HG02678 (cell line): ENCODE measurements around the gene ELMOD1.

Experiments
- ATAC-seq: cut with Tn5 transposase; IDR thresholded peaks from one replicate; pipeline ENCODE4 v1.9.1; 2021; ENCODE audit warnings: mild to moderate bottlenecking, moderate library complexity; ENCODE audit not compliant: unreplicated experiment

The ELMOD1 gene

GRCh38 chr11:107583629-107584195 lies 7.2 kb upstream of the ELMOD1 start:
- no peak for ATAC-seq

GRCh38 chr11:107587306-107587979 lies 3.5 kb upstream of the ELMOD1 start:
- ATAC-seq, result no peak

DNA sequence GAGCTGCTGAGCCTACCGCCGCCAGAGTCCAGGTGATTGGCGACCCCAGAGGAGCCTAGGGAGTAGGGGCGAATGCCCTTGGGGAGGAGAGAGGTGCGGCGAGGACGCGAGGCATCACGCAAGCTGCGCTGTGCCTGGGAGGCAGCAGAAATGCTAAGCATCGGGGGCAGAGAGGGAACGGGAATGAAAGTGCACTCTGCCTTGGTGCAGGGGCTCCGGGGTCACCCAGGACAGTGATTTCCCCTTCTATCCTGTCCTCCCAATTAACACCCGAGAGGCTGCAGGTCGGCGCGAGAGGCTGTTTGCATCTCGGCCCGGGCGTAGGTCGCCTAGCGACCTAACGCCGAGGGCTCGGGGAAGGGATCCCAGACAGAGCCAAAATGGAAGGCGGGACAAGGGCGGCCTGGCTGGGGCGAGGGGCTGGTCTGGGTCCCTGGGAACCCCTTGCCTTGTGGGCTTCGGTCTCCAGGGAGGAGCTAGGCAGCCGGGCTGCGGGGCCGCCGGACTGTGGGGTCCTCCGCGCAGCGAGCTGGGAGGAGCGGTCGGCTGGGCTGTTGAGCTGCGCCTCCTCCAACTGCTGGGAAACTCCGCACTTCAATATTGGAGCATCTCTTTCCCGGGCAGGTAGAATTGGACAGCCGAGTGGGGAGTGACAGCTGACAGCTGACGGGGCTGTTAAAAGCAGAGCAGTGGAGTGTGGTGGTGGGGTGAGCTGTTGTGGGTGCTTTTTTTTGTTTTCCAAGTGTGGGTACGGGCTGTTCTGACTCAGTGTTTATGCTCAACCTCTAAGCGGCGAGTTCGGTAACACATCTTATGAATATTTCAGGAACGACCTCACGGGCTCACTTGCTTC lies 657 bp downstream of the ELMOD1 start:
- peak; percentile 32 for ATAC-seq

- ATAC-seq, result no peak
Measured at GRCh38 chr11:107592231-107592590, 1.3 kb downstream of the ELMOD1 start.

DNA sequence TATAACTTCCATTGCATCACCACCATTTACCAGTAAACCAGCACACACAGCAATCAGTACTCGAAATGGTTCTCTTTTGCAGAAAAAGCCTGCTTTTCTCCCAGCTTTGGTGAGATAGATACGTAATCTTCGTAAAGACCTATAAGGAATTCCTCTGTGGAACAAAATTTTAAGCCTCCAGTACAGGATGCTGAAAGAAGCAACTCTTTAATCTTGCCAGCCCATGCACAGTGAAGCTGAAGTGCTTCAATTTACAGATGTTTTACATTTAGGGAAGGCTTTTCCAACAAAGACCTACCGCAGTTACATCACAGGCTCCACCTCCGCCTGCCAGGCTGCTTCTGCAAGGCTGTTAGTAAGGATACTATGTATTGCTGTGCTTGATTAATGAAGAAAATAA lies 1.9 kb downstream of the ELMOD1 start:
- no peak for ATAC-seq

- ATAC-seq, result no peak
Measured at GRCh38 chr11:107593951-107594350, 3.0 kb downstream of the ELMOD1 start.

- no peak for ATAC-seq
Measured at GRCh38 chr11:107594736-107595135, 3.8 kb downstream of the ELMOD1 start.

DNA sequence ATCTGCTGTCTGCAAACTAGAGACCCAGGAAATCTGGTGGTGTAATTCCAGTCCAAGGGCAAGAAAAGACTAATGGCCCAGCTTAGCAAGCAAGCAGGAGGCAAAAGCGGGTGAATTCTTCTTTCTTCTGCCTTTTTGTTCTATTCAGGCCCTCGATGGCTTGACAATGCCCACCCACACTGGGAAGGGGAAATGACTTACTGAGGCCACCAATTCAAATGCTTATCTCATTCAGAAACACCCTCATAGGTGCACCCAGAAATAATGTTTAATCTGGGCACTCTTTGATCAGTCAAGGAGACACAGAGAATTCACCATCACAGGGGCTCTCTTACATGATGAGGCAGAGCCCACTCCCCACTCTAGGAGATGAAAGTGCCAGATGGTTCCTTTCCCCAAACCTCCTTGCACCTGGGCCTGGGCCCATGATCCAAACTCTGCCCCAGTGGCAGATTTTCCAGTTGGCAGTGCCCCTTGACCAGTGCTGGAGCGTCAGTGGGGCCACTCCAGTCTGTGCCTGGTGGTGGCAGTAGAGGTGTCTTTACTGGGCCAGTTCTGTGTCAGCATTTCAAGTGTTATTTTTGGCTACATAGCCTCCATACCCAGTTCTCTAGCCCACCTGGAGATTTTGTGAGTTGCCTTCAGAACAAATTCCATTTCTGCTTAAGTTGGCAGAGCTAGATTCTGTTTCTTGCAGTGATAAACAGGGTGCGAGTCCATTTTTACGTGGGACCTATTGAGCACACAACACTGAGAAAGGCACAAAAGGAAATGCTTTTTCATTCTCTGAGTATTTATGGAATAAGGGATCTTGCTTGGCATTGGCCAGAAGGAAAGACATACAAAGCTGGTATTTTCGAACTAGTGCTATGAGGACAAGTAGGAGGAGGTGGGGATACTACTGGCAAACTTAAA lies 7.5 kb downstream of the ELMOD1 start:
- peak; percentile 86 for ATAC-seq

- no peak for ATAC-seq
Measured at GRCh38 chr11:107605061-107606006, 14.4 kb downstream of the ELMOD1 start.

DNA sequence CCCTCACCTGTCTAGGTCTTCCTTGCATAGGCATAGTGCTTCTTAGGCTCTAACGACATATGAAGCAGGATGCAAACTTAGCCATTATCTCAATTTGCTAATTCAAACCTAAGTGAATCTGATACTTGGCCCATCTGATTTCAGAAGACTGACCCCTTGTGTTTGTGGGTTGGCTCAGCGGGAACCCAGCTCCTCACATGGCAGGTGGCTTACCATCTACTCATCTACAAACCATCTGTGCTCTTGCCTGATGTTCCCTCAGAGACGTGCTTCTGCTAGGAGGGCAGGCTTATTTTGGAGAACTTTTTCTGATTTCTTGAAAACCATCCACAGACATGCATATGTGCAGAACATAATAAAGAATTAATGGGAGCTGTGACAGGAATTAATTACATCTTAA lies 15.2 kb downstream of the ELMOD1 start:
- ATAC-seq, result no peak

DNA sequence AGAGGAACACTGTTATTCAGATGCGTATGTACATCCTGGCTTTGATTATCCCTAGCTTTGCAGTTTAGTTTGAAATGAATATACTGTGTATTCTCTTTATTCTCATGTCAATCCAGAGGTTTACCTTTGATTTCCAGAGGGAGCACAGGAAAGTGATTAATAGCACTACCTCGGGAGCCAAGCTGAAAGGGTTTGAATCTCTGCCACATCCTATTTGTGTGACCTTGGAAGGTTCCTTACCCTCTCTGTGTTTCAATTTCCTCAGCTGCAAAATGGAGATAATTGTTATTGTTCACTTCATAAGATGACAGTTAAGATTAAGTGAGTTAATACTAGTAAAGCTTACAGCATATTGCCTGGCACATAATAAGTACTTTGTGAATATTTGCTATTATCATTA lies 17.9 kb downstream of the ELMOD1 start:
- no peak for ATAC-seq

DNA sequence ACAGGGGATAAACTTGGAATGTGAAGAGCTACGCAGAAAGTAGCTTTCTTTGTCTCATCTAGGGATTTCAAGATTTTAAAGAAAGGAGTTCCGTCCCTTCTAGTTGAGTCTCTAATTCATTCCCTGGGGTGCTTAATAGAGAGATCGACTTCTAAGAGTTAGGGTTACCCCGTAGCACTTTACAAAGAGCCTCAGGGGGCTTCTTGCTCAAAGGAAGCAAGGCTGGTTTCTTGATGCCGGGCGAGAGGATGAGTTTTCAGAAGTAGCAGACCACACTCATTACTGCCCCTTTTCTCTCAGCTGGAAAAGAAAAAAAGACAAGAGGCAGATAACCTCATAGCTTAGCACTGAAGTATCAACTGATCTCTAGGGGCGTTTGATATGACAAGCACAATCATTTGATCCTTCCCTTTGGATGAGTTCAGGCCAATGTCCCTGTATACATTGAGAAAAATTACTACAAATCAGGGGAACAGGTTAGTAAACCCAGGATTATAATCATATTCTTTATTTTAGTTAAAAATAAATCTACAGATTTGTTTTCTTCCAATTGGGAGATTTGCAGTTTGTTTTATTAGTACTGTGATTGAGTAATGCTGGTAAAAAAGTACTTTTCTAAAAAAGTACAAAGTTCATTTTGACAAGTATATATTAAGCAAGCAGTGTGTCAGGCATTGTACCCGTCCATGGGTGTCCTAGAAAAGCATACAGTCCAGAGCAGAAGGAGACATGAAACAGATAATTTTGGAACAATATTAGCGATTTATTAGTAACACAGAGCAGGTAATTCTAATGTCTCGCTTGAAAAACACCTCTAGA lies 18.7 kb downstream of the ELMOD1 start:
- no peak for ATAC-seq

GRCh38 chr11:107612445-107612844 lies 21.5 kb downstream of the ELMOD1 start:
- no peak for ATAC-seq

DNA sequence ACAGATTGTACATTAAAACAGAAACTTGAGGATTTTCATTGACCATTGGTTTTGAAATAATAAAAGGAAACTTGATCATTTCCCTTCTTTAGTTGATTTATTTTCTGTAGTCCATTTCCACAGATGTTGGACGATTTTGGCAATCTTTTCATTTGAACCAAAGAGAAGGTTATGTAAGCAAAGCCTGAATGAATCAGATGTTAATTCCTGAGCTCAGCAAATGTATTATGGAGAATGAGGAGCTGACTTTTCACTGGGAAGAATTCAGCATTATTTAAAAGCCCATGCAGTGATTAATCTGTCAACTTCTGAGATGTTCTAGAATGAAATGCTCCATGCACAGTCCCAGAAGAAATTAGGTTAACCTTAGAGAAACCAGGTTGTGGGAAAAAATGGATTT lies 29.0 kb downstream of the ELMOD1 start:
- ATAC-seq, result no peak

DNA sequence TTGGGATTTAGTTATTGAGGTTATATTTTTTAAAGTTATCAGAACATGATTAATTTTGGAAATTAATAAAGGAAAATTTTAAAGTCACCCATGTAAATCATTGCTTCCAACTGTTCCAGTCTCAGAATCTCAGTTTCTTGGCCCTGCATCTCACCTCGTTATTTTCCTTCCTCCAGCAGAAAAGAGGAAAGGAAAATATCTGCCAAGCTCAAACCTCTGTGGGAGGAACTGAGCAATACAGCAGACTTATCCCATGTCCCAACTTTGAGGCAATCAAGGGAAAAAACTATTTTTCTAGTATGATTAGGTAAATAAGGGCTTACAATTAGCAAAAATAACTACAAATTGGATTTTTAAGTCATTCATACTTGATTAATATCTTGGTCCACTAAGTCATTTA lies 30.1 kb downstream of the ELMOD1 start:
- no peak for ATAC-seq

GRCh38 chr11:107623183-107623582 lies 32.2 kb downstream of the ELMOD1 start:
- ATAC-seq, result no peak

DNA sequence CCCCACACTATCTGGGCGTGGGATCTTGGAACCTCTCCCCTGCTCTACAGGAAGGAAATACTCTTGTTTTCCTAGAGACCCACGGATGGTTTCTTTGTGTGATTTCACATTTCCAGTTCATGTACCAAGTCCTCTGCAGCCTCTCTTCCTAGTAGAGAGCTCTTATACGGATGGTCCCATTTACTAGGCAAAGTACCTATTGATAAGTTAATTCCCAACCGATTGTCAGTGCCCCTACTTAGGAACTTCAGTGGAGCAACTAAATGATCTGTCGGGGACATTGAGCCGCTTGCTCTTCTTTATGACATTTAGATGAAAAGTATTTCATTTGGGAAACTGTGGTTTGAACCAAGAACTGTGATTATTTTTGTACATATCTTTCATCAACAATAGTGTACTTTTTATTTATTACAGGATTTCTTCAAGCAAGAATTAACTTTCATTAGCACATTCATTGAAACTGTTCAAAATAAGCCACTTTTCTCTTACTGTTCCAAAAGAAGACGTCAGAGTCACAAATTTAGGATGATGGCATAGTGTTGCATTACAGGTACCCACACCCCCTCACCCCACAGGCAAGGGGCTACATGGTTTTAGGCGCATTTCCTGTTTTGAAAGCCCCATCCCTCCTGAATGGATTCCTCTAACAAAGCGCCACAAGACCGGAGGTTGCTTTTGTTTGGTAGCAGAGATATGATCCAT lies 34.2 kb downstream of the ELMOD1 start:
- ATAC-seq, result no peak

DNA sequence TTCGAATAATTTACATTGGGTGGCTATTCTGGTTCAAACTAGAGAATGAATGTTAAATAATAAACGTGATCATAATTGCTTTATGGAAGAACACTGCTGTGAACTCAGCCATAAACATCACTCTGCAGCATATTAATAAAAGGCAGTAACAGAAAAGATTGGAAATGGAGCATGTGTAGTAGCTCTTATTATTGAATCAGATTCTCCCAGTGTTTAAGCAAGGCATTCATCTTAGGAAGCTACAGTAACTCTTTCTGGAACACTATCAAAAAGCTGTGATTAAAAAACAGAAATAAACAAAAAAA lies 34.7 kb downstream of the ELMOD1 start:
- ATAC-seq, result no peak

GRCh38 chr11:107631043-107631442 lies 40.1 kb downstream of the ELMOD1 start:
- no peak for ATAC-seq
